ENCODE measurements around the gene WDFY2. TPM values are rescaled to one million over a fixed set of nuclear protein-coding genes. Genes with fewer than 3 reads are reported as not detected.

The WDFY2 gene
- total and polyA plus RNA-seq, 2 experiments from 2014 or later, result 11.4 to 24.0 TPM

DNA sequence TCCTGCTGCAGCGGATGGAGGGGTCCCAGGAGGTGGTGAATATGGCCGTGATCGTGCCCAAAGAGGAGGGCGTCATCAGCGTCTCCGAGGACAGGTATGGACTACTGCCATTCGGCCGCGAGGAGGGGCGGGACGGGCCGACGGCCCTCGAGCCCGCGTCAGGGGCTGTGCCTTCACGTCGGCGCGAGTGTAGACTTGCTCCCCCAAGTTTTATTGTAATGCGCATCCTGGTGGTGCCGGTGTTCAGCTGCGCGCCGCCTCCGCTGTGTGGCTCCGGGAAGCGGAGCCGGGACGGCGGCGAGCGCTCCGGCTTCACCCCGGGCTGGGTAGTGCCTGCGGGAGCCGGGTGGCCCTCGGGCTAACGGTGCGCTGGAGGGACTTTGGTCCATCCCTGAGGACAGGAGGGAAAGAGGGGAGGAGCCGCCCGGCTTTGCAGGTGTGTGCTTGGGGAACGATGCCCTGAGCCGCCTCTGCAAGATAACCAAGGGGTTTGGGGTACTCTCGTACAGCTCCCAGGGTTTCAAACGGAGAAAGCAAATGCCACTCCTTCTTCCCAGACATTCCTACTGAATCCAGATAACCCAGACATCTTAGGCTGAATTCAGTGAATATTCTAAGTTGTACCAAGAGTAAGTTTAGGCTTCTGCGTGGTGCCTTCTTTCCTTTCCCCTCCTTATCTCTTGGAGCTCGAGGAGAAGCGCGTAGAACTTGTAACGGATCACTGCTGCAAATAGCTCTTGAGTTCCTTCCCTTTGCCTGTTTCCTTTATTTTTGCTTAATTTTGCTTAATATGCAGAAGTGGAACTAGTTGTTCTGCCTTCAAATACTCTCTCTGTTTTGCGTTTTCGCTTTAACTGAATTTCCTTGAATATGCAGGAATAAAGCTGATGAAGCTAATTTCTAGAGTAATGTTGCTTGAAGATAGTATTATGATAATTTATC lies 740 bp downstream of the WDFY2 start:
- peaks cover 4% of the 10 kb centered on the region for H3K27me3 Mint-ChIP-seq (ENCODE audit: insufficient read depth, low read depth, poor library complexity)
- DNase-seq (ENCODE audit: low spot score) (peak; percentile 82), ATAC-seq (peak; percentile 52)
- peaks cover 52% of the 10 kb centered on the region for H3K4me1 Mint-ChIP-seq
- H3K4me2 ChIP-seq, result peak overlapping the region; percentile 86
- peak overlapping the region; percentile 88 for H3K4me3 ChIP-seq
- no peaks in the 10 kb centered on the region for H3K36me3 ChIP-seq (ENCODE audit: insufficient read depth)
- H3K27me3 ChIP-seq (ENCODE audit: insufficient read depth), result no peaks in the 10 kb centered on the region
- H3K4me1 ChIP-seq (ENCODE audit: insufficient read depth), result peaks cover 45% of the 10 kb centered on the region
- H4K20me1 ChIP-seq (replicated peaks; ENCODE audit: insufficient read depth), result no peaks in the 10 kb centered on the region; the same call in 1 of the 2 replicates
- H2AFZ ChIP-seq, result peak overlapping the region; percentile 60; the same call in 1 of the 2 replicates
- no peaks in the 10 kb centered on the region for H3K9me2 ChIP-seq (ENCODE audit: insufficient read depth)
- H3K27ac Mint-ChIP-seq, result peak overlapping the region; percentile 75; the same call in 1 of the 2 replicates
- peaks cover 2% of the 10 kb centered on the region; the same call in 1 of the 3 replicates for H3K36me3 Mint-ChIP-seq (ENCODE audit: low read depth)
- peak overlapping the region; percentile 98 for H3K27ac ChIP-seq (ENCODE audit: low read depth)
- H3F3A ChIP-seq (replicated peaks; ENCODE audit: low read depth), result no peaks in the 10 kb centered on the region; the same call in 1 of the 2 replicates
- H3K4me3 Mint-ChIP-seq, result peak overlapping the region; percentile 96
- peaks cover 50% of the 10 kb centered on the region for H3K79me2 ChIP-seq (replicated peaks; ENCODE audit: insufficient read depth)
- H3K9me3 Mint-ChIP-seq, result no peaks in the 10 kb centered on the region
- TF ChIP-seq JUNB (IDR thresholded peaks at IDR 0.05; ENCODE audit: unreplicated experiment), result no peak
- 0 out of 2 replicates have a peak, but pooled peaks have one; percentile 28 for TF ChIP-seq CREB1 (CRISPR knock-in tag; IDR thresholded peaks at IDR 0.05; ENCODE audit: low read depth)

DNA sequence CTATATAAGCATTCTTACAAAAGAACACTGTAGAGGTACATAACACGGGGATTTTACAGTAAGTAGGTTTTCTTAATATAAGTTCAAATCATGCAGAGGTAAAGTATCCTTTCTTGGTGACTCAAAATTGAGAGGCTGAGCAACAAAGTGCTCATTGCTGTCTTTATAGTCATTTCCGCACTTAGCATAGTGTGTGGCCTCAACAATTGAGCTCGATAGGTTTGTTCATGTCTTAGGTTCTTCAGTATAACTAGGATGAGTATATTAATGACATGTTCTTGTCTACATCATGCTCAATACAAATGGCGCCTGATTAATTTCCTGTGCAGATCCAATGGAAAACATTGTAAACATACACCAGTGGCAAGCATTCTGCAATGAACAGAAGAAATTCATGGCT lies 1.4 kb downstream of the WDFY2 start:
- H3K4me2 ChIP-seq, result peak overlapping the region; percentile 86
- no peak for ATAC-seq
- H3K4me1 Mint-ChIP-seq, result peaks cover 59% of the 10 kb centered on the region

More for the DNA sequence above, 1.4 kb downstream of the WDFY2 start:
- H3F3A ChIP-seq (replicated peaks; ENCODE audit: low read depth), result no peaks in the 10 kb centered on the region; the same call in 1 of the 2 replicates
- H4K20me1 ChIP-seq (replicated peaks; ENCODE audit: insufficient read depth), result no peaks in the 10 kb centered on the region; the same call in 1 of the 2 replicates
- DNase-seq (ENCODE audit: low spot score), result no peak
- no peaks in the 10 kb centered on the region for H3K27me3 ChIP-seq (ENCODE audit: insufficient read depth)
- Mint-ChIP-seq H3K4me3 (peak overlapping the region; percentile 96), H3K9me3 (no peaks in the 10 kb centered on the region), H3K36me3 (ENCODE audit: low read depth) (peaks cover 2% of the 10 kb centered on the region; the same call in 1 of the 3 replicates), H3K27me3 (ENCODE audit: insufficient read depth, low read depth, poor library complexity) (peaks cover 4% of the 10 kb centered on the region), H3K27ac (no peak overlapping the region)
- no peaks in the 10 kb centered on the region for H3K36me3 ChIP-seq (ENCODE audit: insufficient read depth)
- H3K4me3 ChIP-seq, result peak overlapping the region; percentile 88
- TF ChIP-seq REST (IDR thresholded peaks at IDR 0.05; ENCODE audit: unreplicated experiment), result no peak
- no peak for TF ChIP-seq POLR2AphosphoS5 (IDR thresholded peaks at IDR 0.05; ENCODE audit: low read depth)
- TF ChIP-seq EZH2 (IDR thresholded peaks at IDR 0.05; ENCODE audit: low read depth, unreplicated experiment), result no peak
- TF ChIP-seq NANOG (IDR thresholded peaks at IDR 0.05; ENCODE audit: borderline replicate concordance), result no peak
- no peak for TF ChIP-seq ETS1 (IDR thresholded peaks at IDR 0.05)
- no peak for TF ChIP-seq JUNB (IDR thresholded peaks at IDR 0.05; ENCODE audit: unreplicated experiment)
- TF ChIP-seq EZH2phosphoT487 (IDR thresholded peaks at IDR 0.05; ENCODE audit: unreplicated experiment), result no peak
- no peak overlapping the region for H3K27ac ChIP-seq (ENCODE audit: low read depth)
- peaks cover 52% of the 10 kb centered on the region for H3K4me1 ChIP-seq (ENCODE audit: insufficient read depth)
- H2AFZ ChIP-seq, result no peak overlapping the region
- no peaks in the 10 kb centered on the region for H3K9me2 ChIP-seq (ENCODE audit: insufficient read depth)
- H3K79me2 ChIP-seq (replicated peaks; ENCODE audit: insufficient read depth), result peaks cover 57% of the 10 kb centered on the region
